IPS-15b (cell line): ENCODE results near the gene SLC19A2.
A peak's percentile ranks its signal among the peaks of the same experiment; 100 is the strongest.
"Not testable (repeated sequence)": the region's sequence is repeated elsewhere in the genome, so short reads cannot be mapped to it uniquely, and the experiment has no call there.

Experiments
- H3K27me3 ChIP-seq: one replicate; pipeline ENCODE4 v1.6.1; 2013; ENCODE audit warnings: low read length; ENCODE audit not compliant: control insufficient read depth, insufficient read depth
- H3K36me3 ChIP-seq: one replicate; pipeline ENCODE4 v1.6.1; 2013; ENCODE audit warnings: low read length; ENCODE audit not compliant: control insufficient read depth, insufficient read depth
- H3K4me1 ChIP-seq: one replicate; pipeline ENCODE4 v1.6.1; 2013; ENCODE audit warnings: mild to moderate bottlenecking, low read length; ENCODE audit not compliant: control insufficient read depth, insufficient read depth
- H3K4me3 ChIP-seq: one replicate; pipeline ENCODE4 v1.5.1; 2013; ENCODE audit warnings: low read depth, low read length
- H3K9ac ChIP-seq: one replicate; pipeline ENCODE4 v1.6.1; 2013; ENCODE audit warnings: low read depth, mild to moderate bottlenecking, low read length
- H3K9me3 ChIP-seq: one replicate; pipeline ENCODE4 v1.6.1; 2013; ENCODE audit warnings: mild to moderate bottlenecking, low read length; ENCODE audit not compliant: control insufficient read depth, insufficient read depth

Gene SLC19A2, protein sequence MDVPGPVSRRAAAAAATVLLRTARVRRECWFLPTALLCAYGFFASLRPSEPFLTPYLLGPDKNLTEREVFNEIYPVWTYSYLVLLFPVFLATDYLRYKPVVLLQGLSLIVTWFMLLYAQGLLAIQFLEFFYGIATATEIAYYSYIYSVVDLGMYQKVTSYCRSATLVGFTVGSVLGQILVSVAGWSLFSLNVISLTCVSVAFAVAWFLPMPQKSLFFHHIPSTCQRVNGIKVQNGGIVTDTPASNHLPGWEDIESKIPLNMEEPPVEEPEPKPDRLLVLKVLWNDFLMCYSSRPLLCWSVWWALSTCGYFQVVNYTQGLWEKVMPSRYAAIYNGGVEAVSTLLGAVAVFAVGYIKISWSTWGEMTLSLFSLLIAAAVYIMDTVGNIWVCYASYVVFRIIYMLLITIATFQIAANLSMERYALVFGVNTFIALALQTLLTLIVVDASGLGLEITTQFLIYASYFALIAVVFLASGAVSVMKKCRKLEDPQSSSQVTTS

GRCh38 chr1:169485431-169486280 is at the start of gene SLC19A2:
Gene SLC19A2 (minus strand): TSS chr1:169485944. CDS start chr1:169485766, 178 bp downstream.
- peaks cover 2% of the 10 kb centered on the region for H3K4me1 ChIP-seq
- no peaks in the 10 kb centered on the region for H3K9me3 ChIP-seq
- no peaks in the 10 kb centered on the region for H3K36me3 ChIP-seq
- peak within 1 kb of the TSS; percentile 70 for H3K9ac ChIP-seq
- H3K4me3 ChIP-seq: peak within 1 kb of the TSS; percentile 62
- H3K27me3 ChIP-seq: no peaks in the 10 kb centered on the region

- Histone ChIP-seq H3K9ac (no peak overlapping the region), H3K9me3 (no peaks in the 10 kb centered on the region), H3K27me3 (no peaks in the 10 kb centered on the region), H3K4me1 (peaks cover 2% of the 10 kb centered on the region), H3K36me3 (no peaks in the 10 kb centered on the region), H3K4me3 (no peak overlapping the region)
These were observed 48.9 kb upstream of the SLC19A2 start for GRCh38 chr1:169534653-169535052.

DNA sequence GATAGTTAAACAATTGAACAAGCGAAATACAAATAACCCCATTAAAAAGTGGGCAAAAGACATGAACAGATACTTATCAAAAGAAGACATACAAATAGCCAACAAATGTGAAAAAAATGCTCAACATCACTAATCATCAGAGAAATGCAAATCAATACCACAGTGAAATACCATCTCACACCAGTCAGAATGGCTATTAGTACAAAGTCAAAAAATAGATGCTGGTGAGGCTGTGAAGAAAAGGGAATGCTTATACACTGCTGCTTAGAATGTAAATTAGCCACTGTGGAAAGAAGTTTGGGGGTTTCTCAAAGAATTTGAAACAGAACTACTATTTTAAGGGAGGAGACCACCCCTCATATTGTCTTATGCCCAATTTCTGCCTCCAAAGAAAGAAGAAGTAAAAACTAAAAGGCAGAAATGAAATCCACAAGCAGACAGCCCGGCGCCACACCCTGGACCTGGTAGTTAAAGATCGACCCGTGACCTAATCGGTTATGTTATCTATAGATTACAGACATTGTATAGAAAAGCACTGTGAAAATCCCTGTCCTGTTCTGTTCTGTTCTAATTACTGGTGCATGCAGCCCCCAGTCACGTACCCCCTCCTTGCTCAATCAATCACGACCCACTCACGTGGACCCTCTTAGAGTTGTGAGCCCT is 47.9 kb upstream of the SLC19A2 start:
- not testable (repeated sequence) for H3K9me3 ChIP-seq, H3K9ac ChIP-seq, H3K4me1 ChIP-seq, H3K36me3 ChIP-seq, H3K4me3 ChIP-seq, H3K27me3 ChIP-seq

- H3K4me1 ChIP-seq: peaks cover 11% of the 10 kb centered on the region
These were observed 44.7 kb upstream of the SLC19A2 start for GRCh38 chr1:169530448-169530847.

GRCh38 chr1:169529068-169529642 is 43.4 kb upstream of the SLC19A2 start:
- H3K36me3 ChIP-seq: no peaks in the 10 kb centered on the region
- no peak overlapping the region for H3K4me3 ChIP-seq
- H3K27me3 ChIP-seq: no peaks in the 10 kb centered on the region
- no peaks in the 10 kb centered on the region for H3K9me3 ChIP-seq
- H3K4me1 ChIP-seq: peaks cover 11% of the 10 kb centered on the region
- no peak overlapping the region for H3K9ac ChIP-seq

More at GRCh38 chr1:169530448-169530847, 44.7 kb upstream of the SLC19A2 start:
- no peak overlapping the region for H3K4me3 ChIP-seq
- no peak overlapping the region for H3K9ac ChIP-seq
- H3K27me3 ChIP-seq: no peaks in the 10 kb centered on the region
- H3K36me3 ChIP-seq: no peaks in the 10 kb centered on the region
- H3K9me3 ChIP-seq: no peaks in the 10 kb centered on the region

DNA sequence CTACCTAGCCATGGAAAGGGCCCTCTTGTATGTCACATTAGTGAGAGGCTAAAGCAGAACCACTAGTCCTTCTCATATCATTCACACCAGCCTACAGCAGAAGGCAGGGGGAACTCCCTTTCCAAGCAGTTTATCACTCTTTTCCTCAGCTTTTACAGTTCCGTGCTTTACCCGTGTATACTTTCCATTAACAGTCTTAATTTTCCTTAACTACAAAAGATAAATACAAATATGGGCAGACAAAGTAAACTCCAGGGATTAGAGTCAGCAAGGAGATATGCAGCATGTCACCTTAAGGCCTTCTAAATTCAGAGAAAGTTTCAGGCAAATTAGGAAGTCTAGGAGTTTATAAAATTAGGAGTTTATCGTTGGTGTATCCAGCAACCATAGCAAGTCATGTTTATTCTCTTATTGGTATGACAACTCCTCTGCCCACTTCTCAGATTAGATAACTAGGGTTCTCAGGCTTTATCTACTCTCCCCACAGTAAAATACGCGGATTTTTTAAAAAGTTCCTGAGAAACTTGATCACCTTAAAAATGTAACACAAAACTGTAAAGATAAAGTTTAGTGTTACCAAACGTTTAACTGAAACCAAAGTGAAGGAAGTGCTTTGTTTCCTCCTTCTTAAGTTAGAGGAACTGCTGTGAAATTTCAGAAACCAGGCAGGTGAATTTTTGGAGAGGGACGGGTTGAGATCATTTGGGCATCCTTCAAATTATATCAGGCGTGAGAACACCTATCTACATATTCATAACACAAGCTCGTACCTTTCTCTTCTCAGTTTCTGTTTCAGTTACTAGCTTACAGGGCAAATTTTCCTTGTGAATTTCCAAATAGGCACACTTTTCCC is 42.7 kb upstream of the SLC19A2 start:
- H3K4me1 ChIP-seq: peaks cover 11% of the 10 kb centered on the region
- no peak overlapping the region for H3K4me3 ChIP-seq
- H3K36me3 ChIP-seq: no peaks in the 10 kb centered on the region
- no peaks in the 10 kb centered on the region for H3K9me3 ChIP-seq
- no peak overlapping the region for H3K9ac ChIP-seq
- no peaks in the 10 kb centered on the region for H3K27me3 ChIP-seq

GRCh38 chr1:169527451-169528214 is 41.9 kb upstream of the SLC19A2 start:
- H3K36me3 ChIP-seq: no peaks in the 10 kb centered on the region
- no peaks in the 10 kb centered on the region for H3K27me3 ChIP-seq
- no peaks in the 10 kb centered on the region for H3K9me3 ChIP-seq
- H3K4me1 ChIP-seq: peaks cover 11% of the 10 kb centered on the region
- H3K4me3 ChIP-seq: no peak overlapping the region
- no peak overlapping the region for H3K9ac ChIP-seq

GRCh38 chr1:169527001-169527400 is 41.3 kb upstream of the SLC19A2 start:
- H3K9me3 ChIP-seq: no peaks in the 10 kb centered on the region
- H3K36me3 ChIP-seq: no peaks in the 10 kb centered on the region
- no peak overlapping the region for H3K9ac ChIP-seq
- H3K4me3 ChIP-seq: no peak overlapping the region
- H3K27me3 ChIP-seq: no peaks in the 10 kb centered on the region
- H3K4me1 ChIP-seq: peaks cover 11% of the 10 kb centered on the region

DNA sequence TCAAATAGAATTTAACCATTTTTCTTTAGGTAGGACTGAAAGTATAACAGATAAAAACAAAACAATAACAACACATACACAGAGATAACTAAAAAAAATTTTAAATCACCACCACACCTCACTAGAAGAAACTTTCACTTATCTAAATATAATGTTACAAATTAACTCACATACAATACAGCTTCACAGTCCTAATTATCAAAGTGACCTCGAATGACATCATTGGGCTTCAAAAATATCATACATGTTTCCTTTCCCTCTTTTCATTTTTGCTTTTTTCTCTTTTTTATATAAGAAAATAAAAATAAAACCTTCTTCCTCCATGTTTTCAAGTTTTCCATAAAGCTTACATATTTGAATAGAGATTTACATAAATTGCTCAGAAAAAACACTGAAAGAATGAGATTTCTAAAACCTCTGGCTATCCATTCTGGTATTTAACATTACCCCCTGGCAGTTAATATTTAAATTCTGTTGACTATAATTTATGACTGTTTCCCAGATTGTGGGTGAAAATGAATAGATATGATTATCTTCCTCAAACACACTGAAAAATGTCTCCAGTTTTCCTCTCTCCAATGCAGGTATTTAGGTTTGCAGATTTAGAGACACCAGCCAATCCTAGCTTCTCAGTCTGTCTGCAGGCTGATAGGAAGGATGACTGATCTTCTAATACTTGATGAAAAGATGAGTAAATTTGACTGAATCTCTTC is 40.5 kb upstream of the SLC19A2 start:
- Histone ChIP-seq H3K9ac (no peak overlapping the region), H3K27me3 (no peaks in the 10 kb centered on the region), H3K36me3 (no peaks in the 10 kb centered on the region), H3K4me3 (no peak overlapping the region), H3K9me3 (no peaks in the 10 kb centered on the region), H3K4me1 (peaks cover 11% of the 10 kb centered on the region)

GRCh38 chr1:169525391-169525790 is 39.6 kb upstream of the SLC19A2 start:
- H3K9me3 ChIP-seq: no peaks in the 10 kb centered on the region
- no peak overlapping the region for H3K9ac ChIP-seq
- peaks cover 11% of the 10 kb centered on the region for H3K4me1 ChIP-seq
- H3K36me3 ChIP-seq: no peaks in the 10 kb centered on the region
- no peaks in the 10 kb centered on the region for H3K27me3 ChIP-seq
- no peak overlapping the region for H3K4me3 ChIP-seq
